GM23248 (cell line): ENCODE measurements around the gene WDSUB1.

Experiments used
- EZH2 ChIP-seq: fragments of 200-600 bp; sonication (generic); IDR thresholded peaks from 2 replicates; pipeline ENCODE4 v1.6.1; 2018; ENCODE audit warnings: antibody characterized with exemption, mild to moderate bottlenecking; ENCODE audit not compliant: insufficient read depth, poor library complexity, severe bottlenecking
- EZH2phosphoT487 ChIP-seq: fragments of 200-600 bp; sonication (generic); IDR thresholded peaks from 2 replicates; pipeline ENCODE4 v1.6.1; 2018; ENCODE audit warnings: antibody characterized with exemption, moderate library complexity, mild to moderate bottlenecking, low read depth; ENCODE audit not compliant: insufficient read depth

- no peak for TF ChIP-seq EZH2
- no peak for TF ChIP-seq EZH2phosphoT487
These were observed 14.3 kb downstream of the WDSUB1 start for GRCh38 chr2:159272156-159272555.
